GM19035 (cell line): ENCODE measurements around the gene RNF130.
A peak's percentile ranks its signal among the peaks of the same experiment; 100 is the strongest.

Experiments used
- ATAC-seq: cut with Tn5 transposase; IDR thresholded peaks from one replicate; pipeline ENCODE4 v1.9.1; 2021; ENCODE audit not compliant: unreplicated experiment

RNF130 gene

GRCh38 chr5:179923436-179923835, 148.1 kb downstream of the RNF130 start:
- ATAC-seq: no peak

DNA sequence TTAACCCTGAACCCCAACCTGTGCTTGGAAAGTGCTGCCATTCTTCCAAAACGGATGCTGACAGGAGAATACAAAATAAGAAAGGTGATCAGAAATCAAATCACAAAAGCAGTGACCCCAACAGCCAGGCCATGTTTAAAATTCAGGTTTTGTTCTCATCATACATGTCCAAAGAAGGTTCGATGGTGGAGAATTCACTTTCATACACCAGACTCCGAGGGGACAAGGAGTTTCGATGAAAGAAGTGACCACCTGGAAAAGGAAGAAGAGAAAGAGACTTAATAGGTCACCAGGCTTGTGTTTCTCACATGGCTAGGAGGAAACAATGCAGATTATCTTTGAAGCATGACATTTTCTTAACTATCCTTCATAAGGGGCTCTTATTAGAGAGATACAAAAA, 151.4 kb downstream of the RNF130 start:
- no peak for ATAC-seq

GRCh38 chr5:179919487-179920060, 152.0 kb downstream of the RNF130 start:
- no peak for ATAC-seq

- ATAC-seq: no peak
Observed at GRCh38 chr5:179918742-179919486, 152.6 kb downstream of the RNF130 start.

DNA sequence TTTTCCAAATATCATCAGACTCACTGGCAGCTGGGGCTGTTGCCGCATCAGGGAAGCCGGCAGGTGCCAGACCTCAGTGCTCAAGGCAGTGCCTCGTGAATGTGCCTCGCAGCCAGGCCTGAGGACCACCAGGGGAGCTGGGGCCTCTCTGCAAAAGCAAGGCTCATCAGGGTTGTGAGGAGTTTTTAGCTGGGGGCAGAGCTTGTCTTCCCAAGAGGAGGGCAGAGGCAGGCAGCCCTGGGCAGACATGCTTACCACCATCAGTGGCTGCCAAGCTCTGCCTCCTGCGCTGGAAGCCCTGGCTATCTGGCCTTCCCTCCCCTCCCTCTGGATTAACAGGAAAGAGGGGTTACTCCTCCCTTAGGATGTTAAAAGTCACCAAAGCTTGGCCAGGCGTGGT, 155.0 kb downstream of the RNF130 start:
- no peak for ATAC-seq

- no peak for ATAC-seq
Observed at GRCh38 chr5:179915406-179915935, 156.1 kb downstream of the RNF130 start.

DNA sequence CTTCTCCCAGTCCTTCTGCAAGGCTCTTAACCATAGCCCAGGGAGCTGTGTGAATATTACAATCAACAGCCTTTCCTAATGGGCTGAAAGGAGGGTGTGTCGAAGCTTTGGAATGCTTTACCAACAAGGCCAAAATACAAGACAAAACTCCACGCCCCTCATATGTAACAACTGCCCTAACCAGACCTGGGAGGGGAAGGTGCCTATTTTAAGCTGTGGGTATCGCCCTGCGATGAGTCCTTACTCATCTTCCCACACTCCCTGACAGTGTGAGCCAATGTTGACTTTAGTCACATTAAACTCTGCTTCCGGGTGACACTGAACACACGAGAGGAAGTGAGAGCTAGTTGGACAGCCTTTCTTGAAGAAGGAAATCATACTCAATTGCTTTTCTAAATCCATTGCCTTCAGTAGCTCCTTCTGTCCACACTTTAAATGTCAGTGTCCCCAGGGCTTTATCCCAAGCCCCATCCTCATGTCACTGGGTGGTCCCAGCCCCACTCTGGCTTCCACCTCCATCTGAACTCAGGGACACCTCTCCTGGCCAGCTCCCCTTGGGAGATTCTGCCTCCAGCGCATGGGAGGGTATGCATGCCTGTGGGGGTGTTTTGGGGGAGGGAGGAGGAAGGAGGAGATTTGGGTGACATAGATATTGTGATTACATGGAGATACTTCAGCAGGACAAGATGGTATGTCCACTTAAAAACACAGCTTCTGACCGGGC, 157.4 kb downstream of the RNF130 start:
- no peak for ATAC-seq

- no peak for ATAC-seq
Observed at GRCh38 chr5:179913461-179913860, 158.1 kb downstream of the RNF130 start.

GRCh38 chr5:179912951-179913350, 158.6 kb downstream of the RNF130 start:
- no peak for ATAC-seq

DNA sequence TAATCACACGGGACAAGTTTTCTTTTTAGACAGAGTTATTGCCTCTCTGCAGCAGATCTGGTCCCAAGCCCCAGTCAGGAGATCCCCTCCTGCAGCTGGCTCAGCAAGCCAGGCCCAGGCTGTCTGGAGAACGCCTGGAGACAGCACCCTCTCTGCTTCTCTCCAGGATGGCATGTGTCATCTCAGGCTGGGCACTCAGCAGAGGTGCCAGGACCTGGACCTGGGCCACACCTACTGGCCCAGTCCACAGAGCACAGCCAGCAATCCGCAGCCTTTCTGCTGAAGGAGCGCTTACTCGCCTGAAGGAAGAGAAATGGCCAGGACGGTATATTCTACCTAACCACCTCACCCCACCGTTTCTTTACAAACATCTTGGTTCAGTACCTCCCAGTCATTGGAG, 159.2 kb downstream of the RNF130 start:
- no peak for ATAC-seq

DNA sequence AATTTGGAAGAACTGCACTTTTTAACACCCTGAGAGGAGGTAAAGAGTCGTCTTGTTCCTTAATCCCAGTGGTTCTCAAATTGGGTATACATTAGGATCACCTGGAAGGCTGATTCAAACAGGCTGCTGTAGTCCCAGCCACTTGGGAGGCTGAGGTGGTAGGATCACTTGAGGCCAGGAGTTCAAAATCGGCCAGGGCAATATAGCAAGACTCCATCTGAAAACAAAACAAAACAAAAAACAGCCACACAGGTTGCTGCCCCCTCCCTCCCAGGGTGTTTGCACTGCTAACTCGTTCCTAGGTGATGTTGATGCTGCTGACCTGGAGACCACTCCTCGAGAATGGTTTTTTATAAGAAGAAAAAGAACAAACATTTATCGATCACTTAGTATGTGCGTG, 162.3 kb downstream of the RNF130 start:
- no peak for ATAC-seq

DNA sequence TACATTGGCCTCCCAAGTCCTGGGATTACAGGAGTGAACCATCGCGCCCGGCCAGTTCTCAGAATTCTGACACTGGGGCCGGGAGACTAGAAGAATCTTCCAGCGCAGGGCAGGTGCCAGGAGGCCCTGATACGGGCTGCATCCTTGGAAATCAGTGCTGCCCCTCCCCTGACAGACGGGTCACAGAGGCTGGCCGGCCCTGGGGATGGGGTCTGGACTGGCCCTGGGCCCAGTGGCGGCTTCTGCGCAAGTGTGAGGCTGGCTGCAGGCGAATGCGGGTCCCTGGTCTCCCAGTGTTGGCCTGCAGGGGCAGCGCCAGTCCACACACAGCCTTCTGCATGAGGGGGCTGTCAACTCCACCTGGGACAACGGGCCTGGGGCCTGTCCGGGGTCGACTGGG, 163.0 kb downstream of the RNF130 start:
- ATAC-seq: no peak

GRCh38 chr5:179907556-179908324, 163.8 kb downstream of the RNF130 start, which contains the start of gene TBC1D9B:
TSS of gene TBC1D9B (minus strand) at chr5:179907897. CDS start at chr5:179907821, 76 bp downstream.
- ATAC-seq: peak; percentile 77

DNA sequence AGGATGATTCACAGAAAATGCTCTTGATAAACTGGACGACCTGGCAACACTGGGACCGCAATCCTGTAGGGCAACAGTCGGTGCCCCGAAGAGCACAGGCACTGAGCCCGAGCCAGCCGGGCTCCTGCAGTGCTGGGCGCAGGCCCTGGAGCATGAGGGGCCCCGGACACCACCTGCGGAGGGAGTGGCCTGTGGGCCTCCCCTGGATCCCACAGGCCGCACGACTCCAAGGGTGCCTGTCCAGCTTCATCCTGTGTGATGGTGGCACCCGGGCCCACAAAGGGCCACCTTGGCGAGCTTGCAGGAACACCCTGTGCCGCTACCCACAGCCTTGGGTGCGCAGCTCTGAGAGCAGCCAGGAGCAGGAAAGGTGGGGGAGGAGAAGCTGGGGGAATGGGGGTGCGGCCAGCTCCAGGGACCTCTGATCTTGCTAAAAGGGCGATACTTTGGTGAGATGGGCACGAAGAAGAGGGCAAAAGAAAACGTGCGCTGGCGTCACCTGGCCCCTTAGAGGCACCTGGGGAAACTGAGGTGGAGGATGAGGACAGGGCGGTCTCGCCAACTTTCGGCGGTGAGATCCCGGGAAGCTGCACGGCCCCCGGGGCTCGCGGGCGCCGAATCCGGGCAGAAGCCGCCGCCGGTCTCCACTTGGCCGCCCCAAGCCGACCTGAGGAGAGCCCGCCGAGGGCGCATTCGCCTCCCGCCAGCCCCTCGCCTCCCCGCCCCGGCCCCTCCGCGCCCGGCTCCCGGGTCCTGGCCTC, 164.6 kb downstream of the RNF130 start:
- peak; percentile 19 for ATAC-seq

DNA sequence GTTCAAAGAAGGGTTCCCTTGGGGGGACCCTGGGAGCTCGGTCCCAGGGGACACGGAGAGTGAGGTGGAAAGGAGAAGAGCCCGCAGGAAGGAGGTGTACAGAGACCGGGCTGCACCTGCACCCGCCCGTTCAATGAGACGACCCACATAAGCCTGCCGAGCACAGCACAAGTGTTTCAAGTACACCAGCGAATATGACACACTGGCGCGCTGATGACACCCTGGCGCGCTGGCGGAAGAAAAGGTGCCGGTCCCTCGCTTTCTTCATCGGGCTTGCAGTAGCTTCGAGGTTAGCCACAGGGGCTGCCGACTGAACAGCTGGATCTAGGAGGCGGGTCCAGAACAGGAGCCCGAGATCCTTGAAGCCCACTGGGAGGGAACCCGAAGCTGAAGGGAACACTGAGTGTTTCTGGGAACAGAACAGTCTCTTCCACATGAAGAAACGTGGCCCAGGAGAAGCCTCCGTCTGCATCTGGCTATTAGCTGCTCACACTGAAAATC, 165.2 kb downstream of the RNF130 start:
- no peak for ATAC-seq

- no peak for ATAC-seq
Observed at GRCh38 chr5:179905161-179905560, 166.4 kb downstream of the RNF130 start.
